HG03565 (cell line): ENCODE measurements around the gene SLC27A3.
A peak's percentile ranks its signal among the peaks of the same experiment; 100 is the strongest.

Source experiments
- ATAC-seq: cut with Tn5 transposase; IDR thresholded peaks from one replicate; pipeline ENCODE4 v1.9.1; 2021; ENCODE audit warnings: mild to moderate bottlenecking, moderate library complexity; ENCODE audit not compliant: unreplicated experiment

SLC27A3 gene, protein sequence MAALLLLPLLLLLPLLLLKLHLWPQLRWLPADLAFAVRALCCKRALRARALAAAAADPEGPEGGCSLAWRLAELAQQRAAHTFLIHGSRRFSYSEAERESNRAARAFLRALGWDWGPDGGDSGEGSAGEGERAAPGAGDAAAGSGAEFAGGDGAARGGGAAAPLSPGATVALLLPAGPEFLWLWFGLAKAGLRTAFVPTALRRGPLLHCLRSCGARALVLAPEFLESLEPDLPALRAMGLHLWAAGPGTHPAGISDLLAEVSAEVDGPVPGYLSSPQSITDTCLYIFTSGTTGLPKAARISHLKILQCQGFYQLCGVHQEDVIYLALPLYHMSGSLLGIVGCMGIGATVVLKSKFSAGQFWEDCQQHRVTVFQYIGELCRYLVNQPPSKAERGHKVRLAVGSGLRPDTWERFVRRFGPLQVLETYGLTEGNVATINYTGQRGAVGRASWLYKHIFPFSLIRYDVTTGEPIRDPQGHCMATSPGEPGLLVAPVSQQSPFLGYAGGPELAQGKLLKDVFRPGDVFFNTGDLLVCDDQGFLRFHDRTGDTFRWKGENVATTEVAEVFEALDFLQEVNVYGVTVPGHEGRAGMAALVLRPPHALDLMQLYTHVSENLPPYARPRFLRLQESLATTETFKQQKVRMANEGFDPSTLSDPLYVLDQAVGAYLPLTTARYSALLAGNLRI

DNA sequence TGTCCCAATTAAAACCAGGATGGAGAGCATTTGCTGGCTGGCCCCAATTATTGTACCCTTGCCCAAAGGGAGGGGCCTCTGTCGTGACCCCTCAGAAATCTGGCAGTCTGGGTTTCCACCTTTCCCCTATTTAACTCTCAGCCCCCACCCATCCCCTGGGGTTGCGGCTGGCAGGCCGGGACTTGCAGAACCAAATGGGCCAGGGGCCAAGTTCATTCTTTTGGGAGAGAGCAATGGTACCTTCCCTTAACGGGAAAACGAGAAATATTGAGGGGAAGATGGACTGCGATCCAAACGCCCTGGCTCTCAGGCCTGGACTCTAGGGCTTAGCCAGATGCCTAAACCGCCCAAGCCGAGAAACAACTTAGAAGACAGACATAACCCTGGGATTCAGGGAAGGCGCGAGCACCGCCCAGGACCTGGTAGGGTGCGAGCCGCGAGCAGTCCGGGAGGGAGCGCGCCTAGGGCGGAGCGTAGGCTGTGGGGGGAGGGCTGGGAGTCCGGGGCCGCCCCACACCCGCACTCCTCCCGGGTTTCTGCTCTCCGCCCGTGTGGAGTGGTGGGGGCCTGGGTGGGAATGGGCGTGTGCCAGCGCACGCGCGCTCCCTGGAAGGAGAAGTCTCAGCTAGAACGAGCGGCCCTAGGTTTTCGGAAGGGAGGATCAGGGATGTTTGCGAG, at the start of gene SLC27A3:
Gene SLC27A3, plus strand, starts transcription at position 628 of the 678 bp plus-strand sequence. CDS start 91 bp downstream, outside the sequence.
- no peak for ATAC-seq

DNA sequence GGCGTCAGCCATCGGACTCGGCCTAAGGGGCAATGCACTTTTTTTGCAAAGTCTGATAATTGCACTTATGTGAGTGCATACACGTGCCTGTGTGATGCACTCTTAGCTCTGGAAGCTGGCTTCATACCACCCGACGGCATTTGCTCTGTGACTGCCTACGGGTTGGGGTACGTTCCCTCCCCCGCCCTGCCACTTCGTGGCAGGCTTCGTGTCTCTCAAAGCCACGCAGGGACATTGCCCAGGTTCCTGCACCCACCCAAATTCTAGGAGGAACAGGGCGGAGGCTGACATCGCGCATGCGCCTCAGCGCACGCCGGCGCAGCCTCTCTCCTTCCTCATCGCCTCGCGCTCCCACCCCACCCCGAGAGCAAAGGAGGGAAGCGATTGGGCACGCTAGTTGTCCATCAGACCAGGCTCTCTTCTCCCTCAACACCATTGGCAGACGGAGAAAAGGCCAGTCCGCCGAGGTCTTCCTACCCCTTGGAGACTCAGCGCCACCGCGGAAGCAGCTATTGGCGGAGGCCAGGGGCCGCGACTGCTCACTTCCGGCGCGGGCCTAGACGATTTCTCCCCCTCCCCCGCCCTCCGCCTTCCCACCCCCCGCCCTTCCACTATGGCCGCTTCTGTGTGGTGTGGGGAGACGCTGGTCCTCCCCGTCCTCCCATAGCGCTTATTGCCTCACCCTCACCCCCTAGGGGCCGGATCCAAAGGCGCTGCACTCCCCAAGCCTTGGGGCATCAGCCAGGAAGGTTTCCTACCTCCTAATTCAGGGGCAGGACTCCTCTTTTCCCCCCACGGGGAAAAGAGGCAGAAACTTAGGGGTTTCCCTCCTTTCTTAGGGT, 47.5 kb upstream of the SLC27A3 start, which contains the start of gene INTS3:
Gene INTS3, plus strand, starts transcription at position 588 of the 842 bp plus-strand sequence. CDS start 585 bp downstream, outside the sequence.
- ATAC-seq = peak; percentile 87

DNA sequence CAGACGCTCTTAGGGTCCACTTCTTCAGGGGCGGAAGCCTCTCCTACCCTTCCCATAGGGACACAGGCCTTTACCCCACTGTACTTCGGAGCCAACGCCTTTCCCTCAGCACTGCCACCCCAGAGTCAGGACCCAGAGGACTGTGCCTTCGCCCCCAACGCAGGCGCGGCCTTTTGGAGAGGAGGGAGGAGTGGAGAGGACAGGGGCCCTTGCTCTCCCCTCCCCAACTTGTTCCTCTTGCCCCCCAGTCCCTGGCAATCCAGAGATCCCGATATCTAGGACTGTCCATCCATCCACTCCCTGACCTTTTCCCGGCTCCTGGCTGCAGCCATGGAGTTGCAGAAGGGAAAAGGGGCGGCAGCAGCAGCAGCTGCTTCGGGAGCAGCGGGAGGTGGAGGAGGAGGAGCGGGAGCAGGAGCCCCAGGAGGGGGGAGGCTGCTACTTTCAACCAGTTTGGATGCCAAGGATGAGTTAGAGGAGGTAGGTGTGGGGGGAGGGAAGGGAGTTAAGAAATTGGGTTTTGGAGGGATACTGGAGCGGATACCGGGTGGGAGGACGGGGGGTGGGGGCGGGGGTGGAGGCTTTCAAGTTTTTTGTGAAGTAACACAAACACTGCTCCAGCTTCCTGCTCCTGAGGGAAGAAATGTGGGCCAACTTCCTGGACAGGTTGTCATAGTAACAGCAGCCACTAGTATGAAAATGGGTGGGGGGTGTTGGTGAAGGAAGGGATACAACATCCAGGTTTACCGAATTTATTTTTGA, 46.7 kb upstream of the SLC27A3 start:
- ATAC-seq = no peak

DNA sequence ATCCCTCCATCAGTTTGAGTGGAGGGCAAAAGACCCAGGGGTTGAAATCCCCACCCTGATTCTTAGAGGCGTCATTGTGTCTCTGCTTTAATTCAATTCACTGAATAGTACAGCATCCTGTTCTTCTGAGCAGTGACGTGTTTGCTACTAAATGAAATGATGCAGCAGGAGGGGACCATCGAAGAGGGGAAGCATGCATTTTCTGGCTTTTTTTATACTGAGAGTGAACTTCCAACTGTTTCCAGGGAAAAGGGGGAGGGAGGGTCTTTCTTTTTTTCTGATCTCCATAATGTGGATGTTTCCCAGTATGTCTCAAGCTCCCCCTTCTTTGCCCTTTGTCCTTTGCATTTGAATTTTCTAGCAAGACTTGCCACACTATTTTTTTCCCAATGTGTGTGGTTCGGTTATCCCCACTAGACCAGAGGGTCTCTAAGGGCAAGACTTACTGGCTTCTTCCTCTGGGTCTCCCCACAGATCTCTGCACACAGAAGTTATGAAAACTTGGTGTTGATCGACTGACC, 44.7 kb upstream of the SLC27A3 start:
- ATAC-seq = no peak

DNA sequence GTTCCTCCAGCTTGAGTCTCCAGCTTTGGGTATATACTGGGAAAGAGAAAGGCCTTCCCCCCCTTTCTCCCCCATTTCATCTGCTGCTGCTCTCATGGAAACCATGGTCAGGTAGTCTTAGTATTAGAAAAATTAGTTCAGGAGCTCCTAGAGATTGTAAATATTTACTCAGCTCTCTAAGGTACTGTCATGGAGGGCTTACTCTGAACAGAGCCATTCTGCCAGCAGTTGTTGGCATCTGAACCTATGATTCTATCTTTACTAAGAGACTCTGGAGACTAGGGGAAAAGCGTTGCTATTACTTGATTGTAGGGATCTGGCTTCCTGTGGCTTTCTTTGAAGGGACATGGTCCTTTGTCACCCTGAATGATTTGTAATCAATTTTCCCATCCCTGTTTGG, 41.2 kb upstream of the SLC27A3 start:
- ATAC-seq = no peak

DNA sequence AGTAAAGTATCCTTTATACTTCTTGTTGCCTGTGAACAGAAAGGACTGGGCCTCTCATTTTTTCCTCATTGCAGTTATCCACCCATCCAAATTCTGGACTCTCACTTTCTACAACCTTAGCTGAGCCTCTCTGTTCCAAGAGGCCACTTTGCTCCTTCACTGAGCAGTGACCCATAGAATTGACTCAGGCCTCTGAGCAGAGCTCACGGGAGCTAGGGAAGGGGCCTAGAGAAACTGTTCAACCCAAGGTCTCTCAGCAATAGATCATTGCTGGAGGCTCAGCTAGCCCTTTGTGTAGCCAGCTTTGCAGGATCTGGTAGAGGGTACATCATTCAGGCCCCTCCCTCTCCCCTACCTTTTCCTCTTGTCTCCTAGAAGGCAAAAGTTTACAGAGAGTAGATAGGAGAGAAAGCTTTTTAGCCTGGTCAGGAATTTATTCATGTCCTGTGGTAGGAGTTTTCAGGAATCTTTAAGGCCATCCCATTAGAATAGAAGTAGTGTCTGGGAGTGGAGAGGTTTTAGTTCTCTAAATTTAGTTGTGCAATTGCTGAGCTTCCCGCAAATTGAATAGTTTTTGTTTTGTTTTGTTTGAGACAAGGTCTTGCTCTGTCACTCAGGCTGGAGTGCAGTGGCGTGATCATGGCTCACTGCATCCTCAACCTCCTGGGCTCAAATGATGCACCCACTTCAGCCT, 40.7 kb upstream of the SLC27A3 start:
- ATAC-seq = no peak

DNA sequence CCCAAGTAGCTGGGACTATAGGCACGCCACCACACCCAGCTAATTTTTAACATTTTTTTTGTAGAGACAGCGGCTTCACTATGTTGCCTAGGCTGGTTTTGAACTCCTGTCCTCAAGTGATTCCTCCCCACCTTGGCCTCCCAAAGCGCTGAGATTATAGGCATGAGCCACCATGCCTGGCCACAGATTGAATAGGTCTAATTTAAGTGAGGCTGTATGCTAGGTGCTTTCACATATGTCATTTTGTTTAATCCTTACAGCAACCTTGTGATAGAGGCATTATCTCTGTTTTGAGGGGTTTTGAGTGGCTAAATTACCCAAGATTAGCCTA, 40.2 kb upstream of the SLC27A3 start:
- ATAC-seq = no peak

DNA sequence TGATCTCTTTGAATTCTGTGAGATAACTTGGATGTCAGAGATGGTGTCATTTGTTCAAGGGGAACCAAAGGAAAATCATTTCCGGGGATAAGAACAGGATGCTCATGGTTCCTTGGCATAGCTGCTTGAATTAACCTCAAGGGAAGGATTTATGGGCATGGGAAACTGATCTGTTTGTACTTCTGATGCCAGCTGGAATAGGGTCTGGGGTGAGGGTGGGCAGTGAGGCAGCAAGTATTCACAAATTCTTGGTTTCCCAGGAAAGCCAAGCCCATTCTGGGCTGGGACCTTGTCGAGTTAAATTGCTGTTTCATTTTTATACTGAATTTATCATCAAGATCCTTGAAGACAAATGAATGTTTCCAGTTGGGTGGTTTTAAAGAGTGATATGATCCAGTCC, 33.2 kb upstream of the SLC27A3 start:
- ATAC-seq = no peak

DNA sequence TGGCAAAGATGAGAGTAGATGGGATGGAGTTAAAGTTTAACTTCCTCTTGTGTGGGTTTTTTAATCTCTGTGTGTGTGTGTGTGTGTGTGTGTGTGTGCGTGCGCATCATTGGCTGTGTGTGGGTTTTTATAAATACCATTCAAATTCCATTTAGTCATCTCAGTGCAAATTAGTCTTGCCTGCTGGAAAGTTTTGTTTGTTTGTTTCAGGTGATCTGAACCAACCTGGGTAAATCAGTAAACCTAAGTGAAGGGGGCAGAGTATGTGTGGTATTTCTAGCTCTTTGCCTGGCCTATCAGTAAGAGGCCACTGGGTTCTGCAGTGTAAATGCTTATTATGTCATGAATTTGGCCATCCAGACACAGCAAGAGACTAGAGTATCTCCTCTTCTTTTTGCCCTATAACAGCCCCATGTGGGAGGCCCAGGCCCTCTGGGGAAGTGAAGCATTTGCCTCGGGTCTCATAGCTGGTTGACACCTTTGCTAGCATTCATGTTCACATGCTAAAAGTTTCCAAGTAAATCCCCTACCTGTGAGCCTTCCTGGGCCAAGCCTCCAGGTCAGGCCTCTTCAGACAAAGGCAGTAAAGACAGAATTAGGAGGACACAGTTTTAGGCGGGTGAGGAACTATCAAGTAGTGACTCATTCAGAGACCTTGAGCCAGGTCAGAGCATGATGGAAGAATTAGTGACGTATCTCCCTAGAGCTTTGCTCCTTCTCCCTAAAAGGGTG, 32.6 kb upstream of the SLC27A3 start:
- ATAC-seq = no peak

DNA sequence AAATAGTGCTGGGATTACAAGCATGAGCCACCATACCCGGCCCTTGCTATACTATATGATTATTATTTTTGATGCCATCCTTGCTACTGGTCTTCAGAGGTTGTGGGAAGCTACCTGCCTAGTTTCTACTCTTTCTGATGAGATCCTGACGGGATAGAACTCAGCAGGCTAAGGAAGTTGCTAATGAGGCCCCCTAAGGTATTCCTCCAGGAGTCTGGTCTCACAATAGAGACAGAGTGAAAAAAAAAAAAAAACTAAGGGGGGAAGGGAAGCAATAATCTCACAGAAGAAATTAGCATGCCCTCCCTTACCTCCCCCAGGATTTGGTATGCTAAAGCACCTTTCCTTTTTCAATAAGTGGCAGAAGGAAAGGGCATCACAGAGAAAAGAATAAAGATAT, 29.8 kb upstream of the SLC27A3 start:
- no peak for ATAC-seq

DNA sequence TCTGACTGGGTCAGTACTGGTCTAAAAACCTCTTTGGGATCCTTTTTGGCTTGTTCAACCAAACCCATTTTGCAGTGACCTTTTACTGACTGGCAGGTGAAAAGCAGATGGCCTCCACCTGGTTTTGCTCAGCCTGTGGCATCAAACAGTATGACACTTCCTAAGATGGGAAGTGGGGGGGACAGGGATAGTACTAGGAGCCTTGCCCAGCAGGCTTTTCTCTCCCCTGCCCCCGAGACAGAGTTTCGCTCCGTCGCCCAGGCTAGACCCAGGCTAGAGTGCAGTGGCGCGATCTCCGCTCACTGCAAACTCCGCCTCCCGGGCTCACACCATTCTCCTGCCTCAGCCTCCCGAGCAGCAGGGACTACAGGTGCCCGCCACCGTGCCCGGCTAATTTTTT, 29.0 kb upstream of the SLC27A3 start:
- ATAC-seq = no peak

DNA sequence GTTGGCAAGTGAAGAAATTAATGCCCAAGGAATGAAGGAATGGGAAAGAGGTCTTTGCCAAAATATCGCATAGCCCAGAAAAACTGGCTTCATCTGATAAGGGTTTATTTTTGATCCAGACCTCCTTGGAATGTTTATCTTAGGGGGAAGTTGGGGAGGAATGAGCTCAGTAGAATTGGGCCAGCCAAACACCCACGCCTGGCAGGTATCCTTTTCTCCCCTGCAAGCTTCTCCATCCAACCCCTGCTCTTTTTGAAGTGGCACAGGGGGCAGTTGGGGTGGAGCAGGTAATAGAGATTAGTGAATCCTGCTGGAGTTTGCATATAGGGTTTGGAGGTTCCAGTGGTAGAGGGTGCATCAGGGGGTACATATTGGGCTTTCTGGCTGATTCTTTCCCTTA, 26.3 kb upstream of the SLC27A3 start:
- ATAC-seq = no peak

DNA sequence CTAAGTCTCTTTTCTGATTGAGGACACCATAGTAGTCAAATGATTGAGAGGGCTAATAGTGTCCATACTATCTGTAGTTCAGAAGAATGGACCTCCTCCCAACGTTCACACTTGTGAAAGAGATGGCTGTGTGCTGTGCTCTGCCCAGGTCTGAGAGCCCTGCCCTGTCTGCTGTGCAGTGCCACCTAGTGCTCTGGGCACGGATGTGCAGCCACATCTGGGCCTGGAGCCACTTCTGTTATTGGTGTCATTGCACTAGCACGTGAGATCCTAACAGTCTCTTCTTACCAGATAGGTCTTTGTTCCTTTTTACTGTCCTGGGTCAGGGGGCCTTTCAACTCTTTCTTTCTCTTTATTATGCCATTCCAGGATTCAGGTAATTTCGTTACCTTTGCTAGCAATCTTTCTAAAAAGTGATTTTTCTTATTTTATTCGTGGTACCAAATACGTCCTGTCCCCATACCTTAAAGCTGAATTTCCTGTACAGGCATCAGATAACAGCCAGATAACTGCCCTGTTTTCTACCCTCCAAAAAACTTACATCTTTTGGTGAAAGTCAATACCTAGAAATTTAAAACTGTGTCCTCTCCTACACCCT, 25.7 kb upstream of the SLC27A3 start:
- peak; percentile 81 for ATAC-seq

DNA sequence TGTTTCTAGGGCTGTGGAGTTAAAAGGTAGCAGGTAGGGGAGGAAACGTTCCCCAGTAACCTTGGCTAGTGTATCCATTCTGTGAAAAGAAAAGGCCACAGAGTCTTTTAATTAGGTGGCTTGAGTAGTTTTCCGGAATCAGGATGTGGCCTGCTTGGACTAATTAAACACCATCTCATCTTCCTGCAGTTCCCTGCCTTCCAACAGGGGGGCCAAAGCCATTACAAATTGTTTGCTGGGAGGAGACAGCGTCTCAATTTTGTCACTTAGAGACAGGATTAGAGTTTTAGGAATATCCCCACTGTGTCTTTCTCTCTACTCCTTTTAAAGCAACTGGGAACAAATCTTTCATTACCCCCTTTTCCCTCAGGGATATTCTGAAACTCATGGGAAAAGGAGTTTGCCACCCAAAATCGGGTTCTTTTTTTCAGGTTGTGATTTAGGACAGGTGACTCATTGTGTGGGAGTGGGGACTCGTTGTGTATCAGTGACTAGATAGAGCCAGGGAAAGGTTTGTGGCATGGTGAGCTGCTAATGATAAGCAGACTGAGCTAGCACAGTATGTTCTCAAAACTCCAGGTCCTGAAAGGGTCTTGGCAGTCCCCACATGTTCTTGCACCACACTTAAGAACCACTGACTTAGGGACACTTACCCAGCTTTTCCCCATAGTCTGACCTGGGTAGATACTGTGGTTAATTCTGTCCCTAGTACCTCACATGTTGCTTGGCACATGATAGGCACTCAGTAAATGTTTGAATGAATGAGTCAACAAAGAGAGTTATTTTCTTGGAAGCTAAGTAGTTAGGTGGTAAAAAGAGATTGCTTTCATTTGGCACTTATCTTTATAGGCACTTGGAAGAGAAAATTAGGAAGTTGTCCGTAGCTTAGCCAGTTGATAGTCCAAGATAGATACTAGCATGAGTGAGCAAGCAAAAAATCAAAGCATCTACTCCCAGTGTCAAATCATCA, 24.9 kb upstream of the SLC27A3 start:
- ATAC-seq = no peak

DNA sequence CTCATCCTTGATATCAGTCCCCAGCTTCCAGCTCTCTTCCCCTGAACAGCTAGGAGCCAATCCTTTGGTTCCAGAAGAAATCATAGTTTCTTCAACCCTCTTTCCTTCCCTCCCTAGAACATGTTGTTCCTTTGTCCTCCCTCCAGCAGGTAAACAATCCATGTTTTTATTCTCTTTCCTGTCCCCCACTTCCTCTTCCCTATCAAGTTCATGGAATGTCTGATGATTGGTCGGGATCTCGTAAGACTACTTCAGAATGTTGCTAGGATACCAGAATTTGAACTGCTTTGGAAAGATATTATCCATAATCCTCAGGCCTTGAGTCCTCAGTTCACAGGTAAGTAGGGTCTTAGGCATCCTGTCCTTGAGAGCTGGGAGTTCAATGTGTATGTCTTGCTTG, 23.1 kb upstream of the SLC27A3 start:
- no peak for ATAC-seq

DNA sequence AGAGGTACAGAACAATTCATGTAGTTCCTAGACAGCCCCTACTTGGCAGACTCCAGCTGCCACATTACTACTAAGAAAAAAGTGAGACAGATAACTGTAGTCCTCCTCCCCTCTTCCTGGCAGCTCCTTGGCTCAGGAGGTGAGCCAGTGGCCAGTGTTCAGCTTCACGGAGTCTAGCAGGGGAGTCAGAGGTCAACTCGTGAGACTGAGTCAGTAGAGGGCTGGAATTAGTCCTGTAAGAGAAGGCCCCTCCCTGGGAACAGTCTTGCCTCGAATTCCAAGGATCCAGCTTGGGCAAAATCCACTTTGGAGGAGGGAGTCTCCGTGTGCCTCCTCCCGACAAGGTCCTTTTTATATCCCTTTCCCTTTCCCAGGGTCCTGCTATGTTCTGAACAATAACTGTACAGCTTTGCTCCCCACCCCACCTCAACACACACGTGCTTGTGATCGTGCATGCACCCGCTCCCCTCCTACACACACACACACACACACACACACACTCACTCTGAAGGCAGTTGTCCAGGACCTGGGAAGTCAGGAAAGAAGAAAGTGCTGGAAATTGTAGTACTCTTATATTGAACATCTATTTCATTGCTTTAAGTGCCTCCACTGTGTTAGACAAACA, 22.5 kb upstream of the SLC27A3 start:
- ATAC-seq = no peak

DNA sequence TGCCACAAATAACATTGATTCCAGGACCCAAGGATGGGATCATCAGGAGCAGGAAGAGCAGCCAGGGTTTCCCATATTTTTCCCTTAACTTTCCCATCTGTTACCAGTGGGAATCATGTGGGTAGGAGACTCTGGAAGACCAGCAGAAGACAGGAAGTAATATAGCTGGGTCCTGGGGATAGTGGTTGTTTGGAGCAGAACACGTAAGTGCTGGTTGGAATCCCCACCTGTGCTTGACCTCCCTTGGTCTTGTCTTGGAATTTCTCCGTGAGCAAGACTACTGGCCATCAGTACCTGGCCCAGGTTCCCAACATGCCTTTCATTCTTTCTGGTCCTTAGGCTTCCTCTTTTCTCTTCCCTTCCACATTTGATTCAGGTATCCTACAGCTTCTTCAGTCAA, 20.9 kb upstream of the SLC27A3 start:
- ATAC-seq = no peak
